GM21360 (cell line): Measurements from ENCODE around the gene SLC6A9.

Experiments
- ATAC-seq: cut with Tn5 transposase; IDR thresholded peaks from one replicate; pipeline ENCODE4 v1.9.1; 2021; ENCODE audit warnings: mild to moderate bottlenecking, moderate library complexity; ENCODE audit not compliant: unreplicated experiment

The SLC6A9 gene

DNA sequence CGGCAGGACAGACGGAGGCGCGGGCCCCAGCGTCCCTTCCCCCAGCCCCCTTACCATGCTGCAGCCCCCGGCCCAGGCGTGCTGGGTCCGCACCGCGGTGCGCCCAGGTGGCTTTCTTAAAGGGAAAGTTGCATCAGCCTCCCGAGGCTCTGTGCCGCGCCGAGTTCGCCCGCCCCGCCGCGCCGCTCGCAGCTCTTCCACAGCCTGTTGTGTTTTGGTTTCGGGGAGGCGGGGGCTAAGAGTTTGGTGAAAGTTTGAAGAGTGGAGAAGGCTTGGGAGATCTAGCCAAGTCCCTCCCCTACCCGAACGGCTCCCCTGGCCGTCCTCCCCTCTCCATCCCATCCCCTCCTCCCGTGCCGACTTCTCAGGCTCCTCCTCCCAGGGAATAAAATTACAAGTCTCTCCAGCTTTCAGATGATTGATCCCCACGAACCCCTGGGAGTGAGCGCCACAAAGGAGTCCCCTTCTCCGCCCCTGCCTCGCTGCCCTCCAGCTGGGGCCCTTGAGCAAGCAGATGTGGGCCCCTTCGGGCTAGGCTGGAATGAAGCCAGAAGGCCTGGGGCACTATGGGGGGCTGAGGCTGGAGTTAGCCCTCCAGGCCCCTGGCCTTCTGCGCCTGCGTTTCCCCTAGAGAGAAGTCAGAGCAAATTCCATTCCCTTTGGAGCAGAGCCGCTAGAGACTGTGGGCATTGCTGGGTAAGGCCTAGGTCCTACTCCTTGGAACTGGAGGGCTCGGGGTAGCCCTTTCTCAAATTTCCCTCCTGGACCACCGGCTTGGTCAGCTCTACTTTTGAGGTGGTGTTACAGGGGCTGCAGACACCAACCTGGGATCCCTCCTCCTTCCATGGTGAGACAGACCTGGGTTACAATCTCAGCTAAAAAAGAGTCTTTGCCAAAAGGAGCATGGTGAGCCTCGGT lies at the start of gene SLC6A9:
TSS of gene SLC6A9 (minus strand) at position 211 of the 918 bp plus-strand sequence. CDS start 7,185 bp downstream, outside the sequence.
- no peak for ATAC-seq

DNA sequence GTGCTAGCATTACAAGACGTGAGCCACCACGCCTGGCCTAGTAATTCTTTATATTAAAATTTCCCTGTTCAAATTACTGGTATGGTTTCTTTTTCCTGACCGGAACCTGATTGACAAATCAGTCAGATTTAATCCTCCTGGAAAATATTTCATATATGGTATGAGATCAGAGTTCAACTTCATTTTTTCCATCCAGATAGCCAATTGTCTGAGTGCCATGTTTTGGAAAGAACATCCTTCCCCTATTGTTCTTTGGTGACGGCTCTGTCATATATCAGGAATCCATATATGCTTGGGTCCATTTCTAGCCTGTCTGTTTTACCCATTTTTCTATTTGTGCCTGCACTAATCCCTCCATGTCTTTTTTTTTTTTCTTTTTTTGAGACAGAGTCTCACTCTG lies 48.3 kb upstream of the SLC6A9 start:
- ATAC-seq, result no peak

DNA sequence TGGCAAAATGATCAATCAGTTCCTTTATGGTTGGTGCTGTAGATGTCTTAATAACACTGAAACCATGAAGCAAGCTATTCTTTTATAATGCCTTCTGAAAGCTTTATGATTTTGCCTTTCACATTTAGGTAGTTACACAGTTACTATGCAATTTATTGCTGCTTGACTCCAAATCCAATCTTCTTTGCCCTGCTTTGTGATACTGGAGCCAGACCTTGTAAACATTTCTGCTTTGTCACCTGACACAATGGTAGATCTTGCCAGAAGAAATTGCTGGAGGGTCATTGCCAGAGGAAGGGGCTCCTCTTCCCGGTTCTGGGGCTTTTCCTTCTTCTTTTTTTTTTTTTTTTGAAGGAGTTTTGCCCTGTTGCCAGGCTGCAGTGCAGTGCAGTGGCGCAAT lies 46.8 kb upstream of the SLC6A9 start:
- ATAC-seq, result no peak

GRCh38 chr1:44077421-44077820 lies 46.2 kb upstream of the SLC6A9 start:
- ATAC-seq, result no peak

- no peak for ATAC-seq
Observed at GRCh38 chr1:44076066-44076465, 44.8 kb upstream of the SLC6A9 start.

GRCh38 chr1:44074415-44074814 lies 43.2 kb upstream of the SLC6A9 start:
- ATAC-seq, result no peak

GRCh38 chr1:44073528-44073927 lies 42.3 kb upstream of the SLC6A9 start:
- no peak for ATAC-seq

DNA sequence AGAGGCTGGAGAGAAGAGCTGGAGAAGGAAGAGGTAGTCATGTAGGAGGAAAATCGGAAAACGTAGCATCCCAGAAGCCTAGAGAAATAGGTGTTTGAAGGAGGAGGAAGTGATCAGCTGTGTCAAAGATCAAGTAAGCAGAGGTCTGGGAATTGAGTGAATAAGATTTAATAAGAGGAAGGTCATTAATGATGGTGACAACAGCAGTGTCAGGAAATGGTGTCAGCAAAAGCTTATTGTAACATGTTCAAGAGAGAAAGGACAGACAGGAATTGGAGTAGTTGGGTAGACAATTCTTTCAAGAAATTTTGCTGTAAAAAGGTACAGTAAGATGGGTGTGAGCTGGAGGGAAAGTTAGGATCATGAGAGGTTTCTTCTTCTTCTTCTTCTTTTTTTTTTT lies 41.6 kb upstream of the SLC6A9 start:
- ATAC-seq, result no peak

- no peak for ATAC-seq
Observed at GRCh38 chr1:44072204-44072603, 40.9 kb upstream of the SLC6A9 start.

DNA sequence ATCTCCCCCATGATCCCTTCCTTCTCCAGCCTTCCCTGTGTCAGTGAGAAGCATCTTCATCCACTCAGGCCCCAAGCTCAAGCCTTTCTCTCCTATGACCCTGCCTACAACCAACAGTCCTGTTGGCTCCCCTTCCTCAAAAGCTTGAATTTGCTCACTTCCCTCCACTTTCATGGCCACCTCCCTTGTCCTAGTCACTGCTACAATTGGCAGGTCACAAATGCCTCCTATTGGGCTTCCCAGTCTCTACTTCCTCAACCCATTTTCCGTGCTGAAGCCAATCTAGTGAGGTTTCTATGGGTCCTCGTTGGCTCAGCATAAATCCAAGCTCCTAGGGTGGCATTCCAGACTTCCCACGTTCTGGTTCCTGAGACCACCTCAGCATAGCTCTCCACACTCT lies 40.2 kb upstream of the SLC6A9 start:
- no peak for ATAC-seq

GRCh38 chr1:44068442-44068921 lies 37.2 kb upstream of the SLC6A9 start:
- ATAC-seq, result no peak

DNA sequence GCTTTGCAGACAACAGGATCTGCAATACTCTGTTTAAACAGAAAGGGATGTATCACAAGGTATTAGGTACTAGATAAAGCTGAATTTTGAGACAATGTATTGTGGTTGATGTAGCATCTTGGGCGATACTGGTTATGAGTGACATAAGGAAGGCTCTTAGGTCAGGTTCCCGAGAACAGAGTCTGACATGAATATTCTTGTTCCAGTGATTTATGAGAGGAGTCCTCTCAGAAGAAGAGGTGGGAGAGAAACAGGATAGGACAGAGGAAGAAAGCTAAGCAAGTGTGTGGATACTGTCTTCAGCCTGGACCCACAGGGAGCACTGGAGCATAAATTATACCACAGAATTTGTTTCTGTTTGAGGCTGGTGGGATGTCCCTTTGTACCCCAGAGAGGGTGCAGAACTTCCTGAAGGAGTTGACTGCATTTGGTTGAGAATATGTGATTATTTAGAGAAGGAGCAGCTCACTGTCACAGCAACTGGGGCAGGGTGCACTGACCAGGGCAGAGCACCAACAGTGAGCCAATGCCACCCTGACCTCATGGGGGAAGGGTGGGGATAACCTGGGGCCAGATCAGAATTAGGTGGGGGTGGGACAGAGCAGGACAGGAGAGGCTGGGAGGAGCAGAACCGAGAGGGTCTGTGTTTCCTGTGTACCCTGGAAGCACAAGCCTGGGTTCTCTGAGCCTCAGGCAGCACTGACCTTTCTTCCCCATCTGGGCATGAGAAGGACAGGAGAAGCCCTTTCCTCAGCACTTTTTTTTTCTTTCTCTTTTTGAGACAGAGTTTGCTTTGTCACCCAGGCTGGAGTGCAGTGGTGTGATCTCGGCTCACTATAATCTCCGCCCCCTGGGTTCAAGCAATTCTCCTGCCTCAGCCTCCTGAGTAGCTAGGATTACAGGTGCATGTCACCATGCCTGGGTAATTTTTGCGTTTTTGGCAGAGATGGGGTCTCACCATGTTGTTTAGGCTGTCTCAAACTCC lies 36.3 kb upstream of the SLC6A9 start:
- no peak for ATAC-seq

- no peak for ATAC-seq
Observed at GRCh38 chr1:44062656-44063179, 31.5 kb upstream of the SLC6A9 start.

GRCh38 chr1:44061857-44062256 lies 30.6 kb upstream of the SLC6A9 start:
- ATAC-seq, result no peak

GRCh38 chr1:44060830-44061267 lies 29.6 kb upstream of the SLC6A9 start:
- ATAC-seq, result no peak

DNA sequence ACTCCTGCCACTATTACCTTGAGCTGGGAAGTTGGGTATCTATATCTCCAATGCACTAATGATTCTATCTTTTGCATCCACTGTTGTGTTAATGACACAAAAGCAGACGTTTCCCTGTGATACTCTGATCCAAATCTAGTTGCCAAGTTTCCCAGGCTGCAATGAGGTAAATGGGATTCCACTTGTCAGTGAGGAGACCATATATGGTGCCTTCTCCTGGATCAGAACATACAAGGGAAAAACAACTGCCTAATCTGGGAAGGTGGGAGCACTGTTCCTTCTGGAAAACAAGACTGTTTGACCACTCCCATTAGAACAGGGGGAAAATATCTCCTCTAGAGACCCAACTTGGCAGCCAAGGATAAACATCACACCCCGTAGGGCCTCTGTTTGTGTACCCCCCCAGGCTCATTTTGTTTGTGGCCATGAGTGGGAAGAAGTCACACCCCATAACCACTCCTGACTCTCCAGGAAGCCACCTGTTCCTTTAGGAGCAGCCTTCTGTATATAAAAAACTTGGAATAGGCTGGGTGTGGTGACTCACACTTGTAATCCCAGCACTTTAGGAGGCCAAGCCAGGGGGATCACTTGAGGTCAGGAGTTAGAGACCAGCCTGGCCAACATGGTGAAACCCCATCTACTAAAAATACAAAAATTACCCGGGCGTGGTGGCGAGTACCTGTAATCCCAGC lies 28.5 kb upstream of the SLC6A9 start:
- no peak for ATAC-seq

- no peak for ATAC-seq
Observed at GRCh38 chr1:44059212-44059611, 27.9 kb upstream of the SLC6A9 start.

- no peak for ATAC-seq
Observed at GRCh38 chr1:44057293-44057692, 26.0 kb upstream of the SLC6A9 start.

DNA sequence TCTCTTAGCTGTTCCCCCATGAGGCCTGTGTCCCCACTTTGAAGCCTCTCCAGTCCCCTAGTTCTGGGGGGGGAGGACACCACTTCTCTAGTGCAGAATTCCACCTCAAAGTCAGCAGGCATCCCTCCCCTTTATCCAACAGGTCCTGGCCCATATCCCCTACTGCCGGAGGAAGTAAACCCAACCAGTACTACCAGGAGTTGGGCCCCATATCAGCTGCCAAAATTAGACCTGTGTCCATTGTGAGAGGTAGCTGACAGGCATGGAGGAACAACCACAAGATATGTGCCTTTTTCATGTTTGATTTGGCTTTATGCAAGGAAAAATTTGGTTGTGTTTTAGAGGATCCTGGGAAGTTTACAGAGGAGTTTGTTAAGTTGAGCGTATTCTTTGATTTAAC lies 22.1 kb upstream of the SLC6A9 start:
- no peak for ATAC-seq

GRCh38 chr1:44050261-44050660 lies 19.0 kb upstream of the SLC6A9 start:
- no peak for ATAC-seq
